HCT116 (cell line): ENCODE data around the gene UGGT2.

Experiments
- CTCF ChIP-seq, 3 experiments: fragments of 200-600 bp in 1 of 3; sonication (generic) in 1 of 3; IDR thresholded peaks in 2 of 3; conservative IDR thresholded peaks in 1 of 3; 2 replicates each; pipeline ENCODE4 v1.5.1; 2012 to 2017; ENCODE audit warnings: low read depth in 2 of 3, low read length in 2 of 3, antibody characterized with exemption in 1 of 3, borderline replicate concordance in 1 of 3, control low read depth in 1 of 3, mild to moderate bottlenecking in 1 of 3, mixed read lengths in 1 of 3, mixed run types in 1 of 3, moderate library complexity in 1 of 3; ENCODE audit not compliant: insufficient read depth in 1 of 3
- EGR1 ChIP-seq: IDR thresholded peaks from 2 replicates; pipeline ENCODE4 v1.6.1; 2012; ENCODE audit warnings: low read depth
- EZH2 ChIP-seq: fragments of 200-600 bp; sonication (generic); IDR thresholded peaks from 2 replicates; pipeline ENCODE4 v1.6.1; 2017; ENCODE audit warnings: antibody characterized with exemption, mixed run types
- YY1 ChIP-seq: IDR thresholded peaks from 2 replicates; pipeline ENCODE4 v1.6.1; 2011; ENCODE audit warnings: low read length, low read depth, moderate library complexity, mild to moderate bottlenecking; ENCODE audit not compliant: insufficient replicate concordance; ENCODE audit errors: extremely low read depth

- TF ChIP-seq CTCF (IDR thresholded peaks at IDR 0.05 in 2 of 3, conservative IDR thresholded peaks at IDR 0.05 in 1 of 3; ENCODE audit: borderline replicate concordance in 1 of 3, insufficient read depth in 1 of 3, low read depth in 2 of 3, low read length in 2 of 3) = no peak
- no peak for TF ChIP-seq EZH2
- TF ChIP-seq EGR1 = no peak
- no peak for TF ChIP-seq YY1
Measured at GRCh38 chr13:96089139-96089538, 35.9 kb upstream of the UGGT2 start.
